Measurements from ENCODE around the gene KCNH1.

KCNH1 gene

GRCh38 chr1:210706246-210706645, 427.7 kb downstream of the KCNH1 start:
- TF ChIP-seq CTCF (IDR thresholded peaks at IDR 0.05; ENCODE audit: insufficient read depth, low read depth, low read length, missing control alignments), result no peak

GRCh38 chr1:210705086-210705485, 428.9 kb downstream of the KCNH1 start:
- no peak for TF ChIP-seq CTCF (IDR thresholded peaks at IDR 0.05; ENCODE audit: insufficient read depth, low read depth, low read length, missing control alignments)
- no peak overlapping the region for H3K4me3 ChIP-seq (ENCODE audit: low read length)
- DNase-seq (ENCODE audit: low read depth), result no peak

More at GRCh38 chr1:210706246-210706645, 427.7 kb downstream of the KCNH1 start:
- no peak for DNase-seq (ENCODE audit: low read depth)
- no peak overlapping the region for H3K4me3 ChIP-seq (ENCODE audit: low read length)

- H3K4me3 ChIP-seq (ENCODE audit: low read length), result no peak overlapping the region
- no peak for TF ChIP-seq CTCF (IDR thresholded peaks at IDR 0.05; ENCODE audit: insufficient read depth, low read depth, low read length, missing control alignments)
- no peak for DNase-seq (ENCODE audit: low read depth)
Observed at GRCh38 chr1:210703593-210703992, 430.4 kb downstream of the KCNH1 start.

- DNase-seq (ENCODE audit: low read depth), result no peak
- no peak overlapping the region for H3K4me3 ChIP-seq (ENCODE audit: low read length)
- no peak for TF ChIP-seq CTCF (IDR thresholded peaks at IDR 0.05; ENCODE audit: insufficient read depth, low read depth, low read length, missing control alignments)
Observed at GRCh38 chr1:210702506-210702905, 431.4 kb downstream of the KCNH1 start.

- no peak overlapping the region for H3K4me3 ChIP-seq (ENCODE audit: low read length)
- TF ChIP-seq CTCF (IDR thresholded peaks at IDR 0.05; ENCODE audit: insufficient read depth, low read depth, low read length, missing control alignments), result no peak
- DNase-seq (ENCODE audit: low read depth), result no peak
Observed at GRCh38 chr1:210700511-210700910, 433.4 kb downstream of the KCNH1 start.

- no peak overlapping the region for H3K4me3 ChIP-seq (ENCODE audit: low read length)
- TF ChIP-seq CTCF (IDR thresholded peaks at IDR 0.05; ENCODE audit: insufficient read depth, low read depth, low read length, missing control alignments), result no peak
- no peak for DNase-seq (ENCODE audit: low read depth)
Observed at GRCh38 chr1:210700083-210700482, 433.9 kb downstream of the KCNH1 start.

- H3K4me3 ChIP-seq (ENCODE audit: low read length), result no peak overlapping the region
- DNase-seq (ENCODE audit: low read depth), result no peak
- no peak for TF ChIP-seq CTCF (IDR thresholded peaks at IDR 0.05; ENCODE audit: insufficient read depth, low read depth, low read length, missing control alignments)
Observed at GRCh38 chr1:210698661-210699060, 435.3 kb downstream of the KCNH1 start.

All from epithelial cell of esophagus (primary cell).